Thoracic aorta (tissue), 2 donors: ENCODE data around the gene MYO1D. TPM values are rescaled to one million over a fixed set of nuclear protein-coding genes. Genes with fewer than 3 reads are reported as not detected.

Experiments
- ATAC-seq: fragments of 150-250 bp; one replicate; pipeline ENCODE4 v1.8.0; 2017; ENCODE audit warnings: low read depth; ENCODE audit not compliant: insufficient number of reproducible peaks, low FRiP score
- DNase-seq: peaks from one replicate; pipeline ENCODE4 v3.0.0-alpha.2; 2020; ENCODE audit warnings: low spot score
- H3K27ac ChIP-seq, 2 donors: fragments of 200-600 bp; sonication (generic); 1 replicate in 1 of 2; 2 replicates in 1 of 2; pipeline ENCODE4 v1.5.1; 2016; ENCODE audit warnings: mild to moderate bottlenecking in 2 of 2, moderate library complexity in 2 of 2
- H3K27me3 ChIP-seq: fragments of 200-600 bp; sonication (generic); replicated peaks from 2 replicates; pipeline ENCODE4 v1.6.0; 2016; ENCODE audit warnings: mild to moderate bottlenecking; ENCODE audit not compliant: insufficient read depth
- H3K36me3 ChIP-seq: fragments of 200-600 bp; sonication (generic); one replicate; pipeline ENCODE4 v1.5.1; 2016
- H3K4me1 ChIP-seq, 2 donors: fragments of 200-600 bp; sonication (generic); 1 replicate in 1 of 2; 2 replicates in 1 of 2; pipeline versions ENCODE4 v1.5.1 to v1.6.0; 2016; ENCODE audit warnings: low read depth in 2 of 2, mild to moderate bottlenecking in 1 of 2; ENCODE audit not compliant: control insufficient read depth in 1 of 2
- H3K4me3 ChIP-seq: fragments of 200-600 bp; sonication (generic); 2 replicates; pipeline ENCODE4 v1.5.1; 2016; ENCODE audit warnings: mild to moderate bottlenecking
- H3K9me3 ChIP-seq: fragments of 200-600 bp; sonication (generic); 2 replicates; pipeline ENCODE4 v1.5.1; 2016
- CTCF ChIP-seq: fragments of 200-600 bp; sonication (generic); IDR thresholded peaks from one replicate; pipeline ENCODE4 v1.5.1; 2019; ENCODE audit warnings: antibody characterized with exemption
- total RNA-seq, 2 donors: library from RNA; depleted of rRNA; stranded (reverse); fragments of >200 nt; gene quantifications; one replicate each; pipeline versions ENCODE4 v1.1.0 to v1.2.3, GENCODE V29; 2016

Gene MYO1D
- total RNA-seq, 2 donors from 2014 or later, result 257 to 370 TPM

- no peak for TF ChIP-seq CTCF
- Histone ChIP-seq H3K27ac (no peak overlapping the region), H3K4me1 (peaks cover 67 to 90% of the 10 kb centered on the region in 2 donors), H3K9me3 (no peaks in the 10 kb centered on the region), H3K27me3 (no peaks in the 10 kb centered on the region), H3K36me3 (no peaks in the 10 kb centered on the region), H3K4me3 (no peak overlapping the region)
- ATAC-seq, result no peak
- no peak for DNase-seq
Measured at GRCh38 chr17:32803544-32803943, 73.4 kb downstream of the MYO1D start.

GRCh38 chr17:32802306-32802705 is 74.6 kb downstream of the MYO1D start:
- Histone ChIP-seq H3K27ac (peak overlapping the region in 1 of 2 donors; percentile 68), H3K4me3 (no peak overlapping the region), H3K4me1 (peaks cover 67 to 91% of the 10 kb centered on the region in 2 donors), H3K27me3 (no peaks in the 10 kb centered on the region), H3K36me3 (no peaks in the 10 kb centered on the region), H3K9me3 (no peaks in the 10 kb centered on the region)
- ATAC-seq, result no peak
- no peak for TF ChIP-seq CTCF
- no peak for DNase-seq

- TF ChIP-seq CTCF, result no peak
- H3K4me1 ChIP-seq, result peaks cover 62 to 93% of the 10 kb centered on the region in 2 donors
- ATAC-seq (no peak), DNase-seq (no peak)
- no peaks in the 10 kb centered on the region for H3K36me3 ChIP-seq
- peak overlapping the region; percentile 6 to 68 for H3K27ac ChIP-seq
- H3K4me3 ChIP-seq, result no peak overlapping the region
- H3K9me3 ChIP-seq, result no peaks in the 10 kb centered on the region
- no peaks in the 10 kb centered on the region for H3K27me3 ChIP-seq
Measured at GRCh38 chr17:32801641-32802040, 75.3 kb downstream of the MYO1D start.

DNA sequence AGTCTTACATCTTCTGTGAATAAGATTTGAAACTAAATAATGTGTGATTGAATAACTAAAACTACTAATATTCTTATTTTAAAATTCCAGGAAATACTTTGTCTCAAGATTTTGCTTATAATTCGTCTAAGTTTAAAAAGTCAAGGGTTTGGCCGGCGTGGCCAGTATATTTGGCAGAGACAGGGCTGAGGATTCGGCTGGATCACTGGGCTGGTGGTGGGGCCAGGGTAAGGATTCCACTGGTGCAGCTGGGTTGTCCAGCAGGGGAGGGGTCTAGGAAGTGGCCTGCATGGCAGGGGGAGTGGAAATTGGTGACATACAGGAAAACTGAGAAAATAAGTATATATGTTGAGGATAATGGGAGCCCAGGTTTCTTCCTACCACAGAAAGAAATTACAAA is 75.7 kb downstream of the MYO1D start:
- H3K4me1 ChIP-seq, result peaks cover 61 to 90% of the 10 kb centered on the region in 2 donors
- peak overlapping the region in 1 of 2 donors; percentile 68 for H3K27ac ChIP-seq
- peak overlapping the region; percentile 36 for H3K4me3 ChIP-seq
- no peaks in the 10 kb centered on the region for H3K27me3 ChIP-seq
- no peak for TF ChIP-seq CTCF
- no peaks in the 10 kb centered on the region for H3K36me3 ChIP-seq
- no peak for DNase-seq
- no peak for ATAC-seq
- no peaks in the 10 kb centered on the region for H3K9me3 ChIP-seq

- Histone ChIP-seq H3K9me3 (no peaks in the 10 kb centered on the region), H3K27me3 (no peaks in the 10 kb centered on the region), H3K27ac (peak overlapping the region; percentile 0 to 70), H3K4me1 (peaks cover 63 to 89% of the 10 kb centered on the region in 2 donors), H3K4me3 (no peak overlapping the region), H3K36me3 (no peaks in the 10 kb centered on the region)
- ATAC-seq (no peak), DNase-seq (no peak)
- TF ChIP-seq CTCF, result no peak
Measured at GRCh38 chr17:32798938-32799337, 78.0 kb downstream of the MYO1D start.
